IMR-90 (cell line): ENCODE data around the gene PTGDS. TPM values are rescaled to one million over a fixed set of nuclear protein-coding genes. Genes with fewer than 3 reads are reported as not detected.

ENCODE experiments used
- ATAC-seq: fragments of 200-7000 bp; cut with Tn5 transposase; 2 replicates; pipeline ENCODE4 v1.9.1; 2020; ENCODE audit warnings: low read depth, mild to moderate bottlenecking, moderate library complexity
- BruUV-seq: library from RNA; stranded (reverse); fragments of 400-500 nt; replicated peaks from 2 replicates; lab custom pipeline; 2021; lab: Mats Ljungman, UMichigan
- CTCF ChIA-PET: fragments of 300-600 bp; formaldehyde crosslinking; extraction: SDS; loops from one replicate; lab custom pipeline; 2021; ENCODE audit warnings: antibody characterized with exemption; lab: Yijun Ruan, JAX
- POLR2A ChIA-PET: fragments of 300-600 bp; sonication (Branson Sonifier 250); formaldehyde crosslinking; loops from one replicate; lab custom pipeline; 2022; ENCODE audit warnings: antibody characterized with exemption; ENCODE audit not compliant: unreplicated experiment; lab: Charles Lee
- DNase-seq: peaks from one replicate; pipeline ENCODE4 v3.0.0; 2013
- H2AFZ ChIP-seq: replicated peaks from 2 replicates; pipeline ENCODE3; 2013; ENCODE audit warnings: low read length, mild to moderate bottlenecking; ENCODE audit not compliant: poor library complexity
- H2AK5ac ChIP-seq: 2 replicates; pipeline ENCODE4 v1.6.1; 2013; ENCODE audit warnings: low read depth, low read length, inconsistent platforms
- H2AK9ac ChIP-seq: replicated peaks from 2 replicates; pipeline ENCODE3; 2013; ENCODE audit warnings: mild to moderate bottlenecking, low read depth, low read length, moderate library complexity; ENCODE audit not compliant: poor library complexity
- H2BK120ac ChIP-seq: 2 replicates; pipeline ENCODE4 v1.6.1; 2013; ENCODE audit warnings: low read depth, low read length, inconsistent platforms
- H2BK15ac ChIP-seq: 3 replicates; pipeline ENCODE4 v1.6.1; 2013; ENCODE audit warnings: low read depth, low read length, inconsistent platforms
- H2BK20ac ChIP-seq: 2 replicates; pipeline ENCODE4 v1.6.1; 2013; ENCODE audit warnings: low read depth, mild to moderate bottlenecking, inconsistent platforms, low read length, moderate library complexity
- H2BK5ac ChIP-seq: 2 replicates; pipeline ENCODE4 v1.6.1; 2013; ENCODE audit warnings: mild to moderate bottlenecking, low read depth, low read length, inconsistent platforms; ENCODE audit not compliant: poor library complexity, severe bottlenecking
- H3K14ac ChIP-seq: replicated peaks from 2 replicates; pipeline ENCODE4 v1.6.1; 2013; ENCODE audit warnings: low read depth, low read length, inconsistent platforms
- H3K18ac ChIP-seq: 2 replicates; pipeline ENCODE4 v1.6.1; 2013; ENCODE audit warnings: low read depth, low read length, control low read depth
- H3K23ac ChIP-seq: 2 replicates; pipeline ENCODE4 v1.6.1; 2013; ENCODE audit warnings: low read depth, low read length, inconsistent platforms
- H3K27ac ChIP-seq: 2 replicates; pipeline ENCODE4 v1.5.1; 2013; ENCODE audit warnings: mild to moderate bottlenecking, control low read depth, low read length; ENCODE audit not compliant: insufficient read depth
- H3K27me3 ChIP-seq: 2 replicates; pipeline ENCODE4 v1.6.1; 2013; ENCODE audit warnings: low read length; ENCODE audit not compliant: control insufficient read depth, insufficient read depth
- H3K36me3 ChIP-seq: 2 replicates; pipeline ENCODE4 v1.6.1; 2013; ENCODE audit warnings: low read length, mixed read lengths; ENCODE audit not compliant: control insufficient read depth, insufficient read depth
- H3K4ac ChIP-seq: 2 replicates; pipeline ENCODE4 v1.6.1; 2013; ENCODE audit warnings: low read depth, low read length, inconsistent platforms
- H3K4me1 ChIP-seq: 2 replicates; pipeline ENCODE4 v1.6.1; 2013; ENCODE audit warnings: low read length, mixed read lengths; ENCODE audit not compliant: control insufficient read depth, insufficient read depth
- H3K4me2 ChIP-seq: 2 replicates; pipeline ENCODE4 v1.6.1; 2013; ENCODE audit warnings: low read depth, mild to moderate bottlenecking, control low read depth, low read length, moderate library complexity
- H3K4me3 ChIP-seq: 2 replicates; pipeline ENCODE4 v1.5.1; 2013; ENCODE audit warnings: low read depth, mild to moderate bottlenecking, control low read depth, low read length, moderate library complexity; ENCODE audit not compliant: insufficient read depth
- H3K56ac ChIP-seq: 2 replicates; pipeline ENCODE4 v1.6.1; 2013; ENCODE audit warnings: low read length, inconsistent platforms; ENCODE audit not compliant: insufficient read depth; ENCODE audit errors: extremely low read depth
- H3K79me1 ChIP-seq, 2 experiments: 2 replicates each; pipeline ENCODE4 v1.6.1; 2013; ENCODE audit warnings: low read length in 2 of 2, inconsistent platforms in 1 of 2, low read depth in 1 of 2
- H3K9ac ChIP-seq: 2 replicates; pipeline ENCODE4 v1.6.1; 2013; ENCODE audit warnings: low read depth, low read length, control low read depth
- H3K9me1 ChIP-seq: 2 replicates; pipeline ENCODE4 v1.6.1; 2013; ENCODE audit warnings: low read length, inconsistent platforms; ENCODE audit not compliant: insufficient read depth
- H3K9me3 ChIP-seq: 2 replicates; pipeline ENCODE4 v1.6.1; 2013; ENCODE audit warnings: low read length; ENCODE audit not compliant: control insufficient read depth, insufficient read depth
- H4K20me1 ChIP-seq: 2 replicates; pipeline ENCODE4 v1.6.1; 2013; ENCODE audit warnings: low read length, inconsistent platforms; ENCODE audit not compliant: insufficient read depth
- H4K5ac ChIP-seq: 2 replicates; pipeline ENCODE4 v1.6.1; 2013; ENCODE audit warnings: mild to moderate bottlenecking, low read depth, low read length, control low read depth
- H4K8ac ChIP-seq, 2 experiments: 2 replicates each; pipeline ENCODE4 v1.6.1; 2013; ENCODE audit warnings: low read depth in 2 of 2, low read length in 2 of 2, control low read depth in 1 of 2, inconsistent platforms in 1 of 2
- H4K91ac ChIP-seq: 2 replicates; pipeline ENCODE4 v1.6.1; 2013; ENCODE audit warnings: low read depth, low read length, inconsistent platforms; ENCODE audit not compliant: insufficient read depth
- CHD1 ChIP-seq: IDR thresholded peaks from 2 replicates; pipeline ENCODE4 v1.6.1; 2012; ENCODE audit warnings: low read depth, low read length, improper control_type of control experiment
- MAZ ChIP-seq: IDR thresholded peaks from 2 replicates; pipeline ENCODE4 v1.6.1; 2012; ENCODE audit warnings: low read depth, mild to moderate bottlenecking, low read length, improper control_type of control experiment, moderate library complexity, borderline replicate concordance
- MXI1 ChIP-seq: IDR thresholded peaks from 2 replicates; pipeline ENCODE4 v1.6.1; 2012; ENCODE audit warnings: low read depth, mild to moderate bottlenecking, low read length, moderate library complexity, borderline replicate concordance
- WGBS, 2 experiments: methylation state at CpG; one replicate each; pipeline versions ENCODE4 v1.1.5 to v1.1.7; 2013; ENCODE audit warnings: missing lambda C conversion rate in 2 of 2; ENCODE audit not compliant: insufficient read length in 1 of 2; ENCODE audit errors: extremely low coverage in 2 of 2; 5-methylcytosine and 5-hydroxymethylcytosine counted together
- dilution Hi-C: fragments of 300-500 bp; cut with HindIII; formaldehyde crosslinking; loops from one replicate; pipeline ENCODE4 v1.14.3; 2018; ENCODE audit warnings: low sequenced_read_pairs; ENCODE audit not compliant: unreplicated experiment
- in situ Hi-C: fragments of 300-500 bp; cut with MboI; formaldehyde crosslinking; loops from 3 replicates; pipeline ENCODE4 v1.14.3; 2019; ENCODE audit warnings: low sequenced_read_pairs, inconsistent platforms, mixed read lengths
- intact Hi-C: fragments of 100-400 bp; cut with micrococcal nuclease; formaldehyde crosslinking; loops from 2 replicates; pipeline ENCODE4 v1.10.0; 2022
- polyA plus RNA-seq, 3 experiments: library from polyadenylated mRNA; depleted of rRNA; stranded (reverse); fragments of >200 nt; gene quantifications; 2 replicates each; pipeline ENCODE4 v1.2.3, GENCODE V29; 2012; ENCODE audit warnings: low replicate concordance in 1 of 3
- total RNA-seq: library from RNA; depleted of rRNA; stranded (reverse); fragments of >200 nt; gene quantifications from 2 replicates; pipeline ENCODE4 v1.2.3, GENCODE V29; 2012
- TF ChIP-seq, protein P1 (sequence below): fragments of 150-350 bp; IDR thresholded peaks from 2 replicates; pipeline ENCODE4 v1.6.1; 2016; ENCODE audit warnings: low read depth, mild to moderate bottlenecking, low read length, moderate library complexity, borderline replicate concordance

PTGDS gene
- total and polyA plus RNA-seq, 2 of the 4 experiments (the other 2 are of a cell fraction): 1.2 TPM; not detected in 1

DNA sequence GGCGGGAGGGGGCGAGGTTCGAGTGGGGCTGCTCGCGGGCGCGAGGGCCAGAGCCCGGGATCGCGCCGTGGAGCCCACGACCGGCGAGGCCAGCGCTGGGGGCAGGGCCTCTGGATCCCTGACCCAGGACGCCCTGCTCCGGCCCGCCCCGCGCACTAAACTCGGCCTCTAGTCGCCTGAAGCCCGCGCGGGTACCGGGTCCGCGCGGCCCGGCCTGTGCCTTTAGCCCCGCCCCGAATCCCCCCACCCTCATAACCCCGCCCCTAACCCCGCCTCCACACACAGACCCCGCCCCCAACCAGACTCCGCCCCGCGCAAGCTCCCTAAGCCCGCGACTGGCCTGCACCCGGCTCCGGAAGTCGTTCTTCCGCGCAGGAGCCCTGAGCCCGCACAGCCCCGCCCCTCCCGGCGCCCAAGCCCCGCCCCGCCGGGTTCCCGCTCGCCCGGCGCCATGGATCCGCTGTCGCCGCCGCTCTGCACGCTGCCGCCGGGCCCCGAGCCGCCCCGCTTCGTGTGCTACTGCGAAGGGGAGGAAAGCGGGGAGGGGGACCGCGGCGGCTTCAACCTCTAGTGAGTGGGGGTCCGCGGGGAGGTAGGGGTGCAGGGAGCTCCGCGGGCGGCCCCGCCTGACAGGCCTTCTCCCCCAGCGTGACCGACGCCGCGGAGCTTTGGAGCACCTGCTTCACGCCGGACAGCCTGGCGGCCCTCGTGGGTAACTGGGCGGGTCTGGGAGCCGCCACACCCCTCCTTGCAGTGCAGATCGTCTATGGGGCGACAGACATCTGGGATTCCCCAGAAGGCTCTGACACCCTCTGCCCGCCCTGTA is 14.9 kb downstream of the PTGDS start, which contains the start of gene PAXX:
TSS of gene PAXX (plus strand) at position 430 of the 826 bp plus-strand sequence. CDS start at position 452, 22 bp downstream.
- Histone ChIP-seq H3K27ac (peak within 1 kb of the TSS; percentile 67; the same call in 1 of the 2 replicates), H3K56ac (no peak within 1 kb of the TSS), H3K9me1 (peaks cover 3% of the 10 kb centered on the region; the same call in 1 of the 2 replicates), H2AFZ (peak within 1 kb of the TSS; percentile 93), H3K27me3 (peaks cover 15% of the 10 kb centered on the region), H2BK120ac (0 out of 2 replicates have a peak within 1 kb of the TSS, but pooled peaks have one; percentile 30), H4K91ac (peak within 1 kb of the TSS; percentile 26; the same call in 1 of the 2 replicates), H3K9ac (peak within 1 kb of the TSS; percentile 46), H3K4me3 (peak within 1 kb of the TSS; percentile 58), H3K4me1 (peaks cover 18% of the 10 kb centered on the region), H2BK15ac (no peak within 1 kb of the TSS), H4K20me1 (no peaks in the 10 kb centered on the region; the same call in 1 of the 2 replicates), H3K9me3 (peaks cover 6% of the 10 kb centered on the region), H3K4ac (peak within 1 kb of the TSS; percentile 77), H2AK5ac (peak within 1 kb of the TSS; percentile 93), H3K36me3 (peaks cover 5% of the 10 kb centered on the region; the same call in 1 of the 2 replicates), H2AK9ac (peak within 1 kb of the TSS; percentile 95), H2BK20ac (no peak within 1 kb of the TSS), H3K18ac (no peak within 1 kb of the TSS), H2BK5ac (peak within 1 kb of the TSS; percentile 28), H4K5ac (peak within 1 kb of the TSS; percentile 82), H3K79me1 (peaks cover 6 to 16% of the 10 kb centered on the region in 2 experiments; a peak in 3 of 4 replicates), H4K8ac (peak within 1 kb of the TSS; percentile 56 to 88; a peak in 3 of 4 replicates), H3K4me2 (peak within 1 kb of the TSS; percentile 67), H3K23ac (peak within 1 kb of the TSS; percentile 7), H3K14ac (peak within 1 kb of the TSS; percentile 66)
- dilution Hi-C loops (no loop called here), in situ Hi-C loops (no loop called here), intact Hi-C loops (no loop called here)
- TF ChIP-seq CHD1: no peak
- peak; percentile 51; the same call in 1 of the 2 replicates for TF ChIP-seq MAZ
- TF ChIP-seq MXI1: peak; percentile 72; the same call in 1 of the 2 replicates
- TF ChIP-seq, protein P1, sequence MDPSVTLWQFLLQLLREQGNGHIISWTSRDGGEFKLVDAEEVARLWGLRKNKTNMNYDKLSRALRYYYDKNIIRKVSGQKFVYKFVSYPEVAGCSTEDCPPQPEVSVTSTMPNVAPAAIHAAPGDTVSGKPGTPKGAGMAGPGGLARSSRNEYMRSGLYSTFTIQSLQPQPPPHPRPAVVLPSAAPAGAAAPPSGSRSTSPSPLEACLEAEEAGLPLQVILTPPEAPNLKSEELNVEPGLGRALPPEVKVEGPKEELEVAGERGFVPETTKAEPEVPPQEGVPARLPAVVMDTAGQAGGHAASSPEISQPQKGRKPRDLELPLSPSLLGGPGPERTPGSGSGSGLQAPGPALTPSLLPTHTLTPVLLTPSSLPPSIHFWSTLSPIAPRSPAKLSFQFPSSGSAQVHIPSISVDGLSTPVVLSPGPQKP: no peak
- CTCF ChIA-PET: interaction anchor here (1.6 kb wide), 1 partner anchor 37 kb away, joined by 7 read pairs; no protein-coding TSS in a partner anchor
- TSS peak; percentile 66 for BruUV-seq
- POLR2A ChIA-PET: no interaction called here
- ATAC-seq (peak; percentile 99), DNase-seq (peak; percentile 82)
- WGBS, 2 experiments: 0% methylated on average over 10 of the region's 92 CpGs; no CpG with 5 or more reads in 1 of the 2 experiments
